Esophagus (tissue), 2 donors: ENCODE measurements around the gene PRKACA. TPM values are rescaled to one million over a fixed set of nuclear protein-coding genes. Genes with fewer than 3 reads are reported as not detected.
"Not testable (repeated sequence)": the region's sequence is repeated elsewhere in the genome, so short reads cannot be mapped to it uniquely, and the experiment has no call there.

Experiments
- H3K27ac ChIP-seq, 2 donors: one replicate each; pipeline ENCODE4 v1.5.1; 2013; ENCODE audit warnings: low read depth in 2 of 2, mild to moderate bottlenecking in 2 of 2, inconsistent platforms in 1 of 2, low read length in 1 of 2, moderate library complexity in 1 of 2
- H3K27me3 ChIP-seq, 2 donors: one replicate each; pipeline ENCODE4 v1.6.1; 2013; ENCODE audit warnings: low read length in 2 of 2, control low read depth in 1 of 2, mild to moderate bottlenecking in 1 of 2; ENCODE audit not compliant: insufficient read depth in 2 of 2, control insufficient read depth in 1 of 2
- H3K36me3 ChIP-seq, 2 donors: one replicate each; pipeline ENCODE4 v1.6.1; 2013; ENCODE audit warnings: low read length in 1 of 2; ENCODE audit not compliant: control insufficient read depth in 2 of 2, insufficient read depth in 2 of 2
- H3K4me1 ChIP-seq, 2 donors: one replicate each; pipeline ENCODE4 v1.6.1; 2013; ENCODE audit warnings: low read length in 1 of 2; ENCODE audit not compliant: control insufficient read depth in 2 of 2, insufficient read depth in 2 of 2
- H3K4me3 ChIP-seq, 2 donors: one replicate each; pipeline ENCODE4 v1.5.1; 2013; ENCODE audit warnings: low read length in 2 of 2, mild to moderate bottlenecking in 2 of 2, low read depth in 1 of 2, moderate library complexity in 1 of 2
- H3K9me3 ChIP-seq, 2 donors: one replicate each; pipeline ENCODE4 v1.6.1; 2013; ENCODE audit warnings: mild to moderate bottlenecking in 2 of 2, low read depth in 1 of 2, low read length in 1 of 2, moderate library complexity in 1 of 2; ENCODE audit not compliant: control insufficient read depth in 2 of 2, insufficient read depth in 1 of 2
- WGBS, 2 donors: extraction: QIAGEN DNeasy Blood & Tissue Kit; methylation state at CpG; one replicate each; pipeline ENCODE4 v1.1.7; 2013; 5-methylcytosine and 5-hydroxymethylcytosine counted together
- polyA plus RNA-seq, 2 donors: library from polyadenylated mRNA; stranded (reverse); fragments of 200-250 nt; gene quantifications; one replicate each; pipeline ENCODE4 v1.2.3, GENCODE V29; 2013
- donor health status: healthy with polysubstance abuse.
- donor health status: Bipolar disorder and iron deficiency.

Gene PRKACA
- polyA plus RNA-seq, 2 donors: 31.2 to 32.2 TPM

DNA sequence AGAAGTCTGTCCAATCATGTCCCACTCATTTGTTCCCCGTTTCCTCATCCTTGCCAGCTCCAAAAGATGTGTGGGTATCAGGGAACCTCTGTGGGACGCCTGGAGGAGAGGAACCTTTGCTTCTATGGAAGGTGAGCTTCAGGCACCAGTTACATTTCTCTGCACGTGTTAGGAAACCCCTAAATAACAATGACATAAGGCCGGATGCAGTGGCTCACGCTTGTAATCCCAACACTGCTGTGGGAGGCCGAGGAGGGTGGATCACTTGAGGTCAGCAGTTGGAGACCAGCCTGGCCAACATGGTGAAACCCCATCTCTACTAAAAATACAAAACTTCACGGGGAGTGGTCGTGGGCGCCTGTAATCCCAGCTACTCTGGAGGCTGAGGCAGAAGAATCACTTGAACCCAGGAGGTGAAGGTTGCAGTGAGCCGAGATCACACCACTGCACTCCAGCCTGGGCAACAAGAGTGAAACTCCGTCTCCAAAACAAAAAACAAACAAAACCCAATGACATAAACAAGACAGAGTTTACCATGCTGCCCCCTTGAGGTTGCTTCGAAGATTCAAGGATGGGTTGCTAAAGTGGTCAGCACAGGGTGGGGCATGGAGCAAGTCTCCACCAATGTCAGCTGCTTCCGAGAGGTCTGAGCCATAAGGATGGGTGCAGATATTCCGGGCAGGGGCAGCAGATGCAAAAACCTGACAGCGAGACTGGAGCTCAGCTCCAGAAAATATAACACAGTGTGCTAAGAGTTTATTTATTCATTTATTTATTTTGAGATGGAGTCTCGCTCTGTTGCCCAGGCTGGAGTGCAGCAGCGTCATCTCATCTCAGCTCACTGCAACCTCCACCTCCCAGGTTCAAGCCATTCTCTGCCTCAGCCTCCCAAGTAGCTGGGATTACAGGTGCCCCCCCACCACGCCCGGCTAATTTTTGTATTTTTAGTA is 74.6 kb downstream of the PRKACA start:
- not testable (repeated sequence) for H3K9me3 ChIP-seq, H3K27ac ChIP-seq, H3K36me3 ChIP-seq, H3K27me3 ChIP-seq, H3K4me1 ChIP-seq, H3K4me3 ChIP-seq
- 65 to 66% methylated on average over 19 of the region's 19 CpGs for WGBS, 2 donors

Other genes starting within 250 kb of the PRKACA start
- gene NANOS3, start 240.6 kb downstream of the PRKACA start, polyA plus RNA-seq: not detected
- gene BRME1, start 211.6 kb downstream of the PRKACA start, polyA plus RNA-seq: 10 to 100 TPM in 1 of 2 donors, 1 to 10 TPM in 1; 7.5 to 13.0 TPM
- 10 to 100 TPM; 34.0 to 58.9 TPM for gene CC2D1A, start 211.6 kb downstream of the PRKACA start, polyA plus RNA-seq
- 1 to 10 TPM; 3.9 to 5.3 TPM for gene PODNL1, start 179.3 kb downstream of the PRKACA start, polyA plus RNA-seq
- 10 to 100 TPM; 31.6 to 50.5 TPM for gene DCAF15, start 165.3 kb downstream of the PRKACA start, polyA plus RNA-seq
- 1 to 10 TPM; 3.8 to 6.6 TPM for gene RFX1, start 111.4 kb downstream of the PRKACA start, polyA plus RNA-seq
- not detected for gene RLN3, start 89.6 kb downstream of the PRKACA start, polyA plus RNA-seq
- 1 to 10 TPM; 1.3 to 2.3 TPM for gene IL27RA, start 86.0 kb downstream of the PRKACA start, polyA plus RNA-seq
- gene PALM3, start 55.7 kb downstream of the PRKACA start, polyA plus RNA-seq: under 1 TPM; 0.08 to 0.45 TPM
- gene MISP3, start 45.0 kb downstream of the PRKACA start, polyA plus RNA-seq: 1 to 10 TPM; 3.1 to 7.1 TPM
- not detected for gene C19orf67, start 32.0 kb downstream of the PRKACA start, polyA plus RNA-seq
- gene SAMD1, start 27.0 kb downstream of the PRKACA start, polyA plus RNA-seq: 10 to 100 TPM; 27.6 to 28.4 TPM
- 10 to 100 TPM in 1 of 2 donors, 1 to 10 TPM in 1; 9.1 to 14.6 TPM for gene ASF1B, start 18.8 kb upstream of the PRKACA start, polyA plus RNA-seq
- 10 to 100 TPM in 1 of 2 donors, 1 to 10 TPM in 1; 4.7 to 11.1 TPM for gene ADGRL1, start 88.4 kb upstream of the PRKACA start, polyA plus RNA-seq